ENCODE measurements around the gene RND2. TPM values are rescaled to one million over a fixed set of nuclear protein-coding genes. Genes with fewer than 3 reads are reported as not detected.

The RND2 gene
- polyA plus RNA-seq, 1 donor (not counting 4 experiments of a cell fraction or from before 2014, with no cell fraction given): 0.12 TPM

- Histone ChIP-seq H3K27me3 (ENCODE audit: control insufficient read depth, extremely low read depth, insufficient read depth, low read length) (no peaks in the 10 kb centered on the region), H3K9me1 (ENCODE audit: control insufficient read depth, extremely low read depth, insufficient read depth, low read length) (no peaks in the 10 kb centered on the region), H3K27ac (ENCODE audit: control insufficient read depth, insufficient read depth, low read length) (no peak overlapping the region), H3K4me3 (ENCODE audit: control insufficient read depth in 2 of 3, extremely low read depth in 1 of 3, insufficient read depth in 2 of 3, low read depth in 1 of 3, low read length in 3 of 3) (no peak overlapping the region), H2AFZ (ENCODE audit: control insufficient read depth, low read length) (no peak overlapping the region), H3K36me3 (ENCODE audit: control insufficient read depth in 2 of 2, extremely low read depth in 1 of 2, insufficient read depth in 2 of 2, low read length in 2 of 2) (peaks cover 18 to 27% of the 10 kb centered on the region in 2 experiments), H3K79me2 (ENCODE audit: control insufficient read depth, insufficient read depth, low read length) (peaks cover 4% of the 10 kb centered on the region), H3K9ac (ENCODE audit: control insufficient read depth, extremely low read depth, insufficient read depth, low read length) (no peak overlapping the region), H3K9me3 (ENCODE audit: control insufficient read depth, low read depth, low read length) (no peaks in the 10 kb centered on the region), H3K4me1 (ENCODE audit: control insufficient read depth, extremely low read depth, insufficient read depth, low read length) (no peaks in the 10 kb centered on the region), H4K20me1 (ENCODE audit: control insufficient read depth, extremely low read depth, insufficient read depth, low read length) (no peaks in the 10 kb centered on the region), H3K4me2 (ENCODE audit: control insufficient read depth, extremely low read depth, insufficient read depth, low read depth, low read length) (no peak overlapping the region)
- no peak for FAIRE-seq
- no peak for DNase-seq (ENCODE audit: low read depth, low spot score)
- dilution Hi-C loops (cut with MboI; ENCODE audit: extremely low pct_ligation_motif_present, low sequenced_read_pairs): no loop called here
- TF ChIP-seq CTCF (optimal IDR thresholded peaks at IDR 0.05 in 1 of 3, IDR thresholded peaks at IDR 0.05 in 1 of 3, conservative IDR thresholded peaks at IDR 0.05 in 1 of 3; ENCODE audit: extremely low read depth in 1 of 3, insufficient read depth in 2 of 3, low read length in 3 of 3) (no peak), EZH2 (IDR thresholded peaks at IDR 0.05; ENCODE audit: low read length) (no peak)
Observed at GRCh38 chr17:43013296-43013695, 11.7 kb upstream of the RND2 start.

GRCh38 chr17:43014020-43014648 lies 10.9 kb upstream of the RND2 start:
- Histone ChIP-seq H3K27ac (ENCODE audit: control insufficient read depth, insufficient read depth, low read length) (no peak overlapping the region), H3K4me1 (ENCODE audit: control insufficient read depth, extremely low read depth, insufficient read depth, low read length) (no peaks in the 10 kb centered on the region)

More at GRCh38 chr17:43014020-43014648, 10.9 kb upstream of the RND2 start:
- Histone ChIP-seq H3K79me2 (ENCODE audit: control insufficient read depth, insufficient read depth, low read length) (peaks cover 4% of the 10 kb centered on the region), H3K9me1 (ENCODE audit: control insufficient read depth, extremely low read depth, insufficient read depth, low read length) (no peaks in the 10 kb centered on the region), H3K27me3 (ENCODE audit: control insufficient read depth, extremely low read depth, insufficient read depth, low read length) (no peaks in the 10 kb centered on the region), H2AFZ (ENCODE audit: control insufficient read depth, low read length) (no peak overlapping the region), H4K20me1 (ENCODE audit: control insufficient read depth, extremely low read depth, insufficient read depth, low read length) (no peaks in the 10 kb centered on the region), H3K36me3 (ENCODE audit: control insufficient read depth in 2 of 2, extremely low read depth in 1 of 2, insufficient read depth in 2 of 2, low read length in 2 of 2) (peaks cover 19 to 30% of the 10 kb centered on the region in 2 experiments), H3K4me2 (ENCODE audit: control insufficient read depth, extremely low read depth, insufficient read depth, low read depth, low read length) (no peak overlapping the region), H3K4me3 (ENCODE audit: control insufficient read depth in 2 of 3, extremely low read depth in 1 of 3, insufficient read depth in 2 of 3, low read depth in 1 of 3, low read length in 3 of 3) (no peak overlapping the region), H3K9me3 (ENCODE audit: control insufficient read depth, low read depth, low read length) (no peaks in the 10 kb centered on the region), H3K9ac (ENCODE audit: control insufficient read depth, extremely low read depth, insufficient read depth, low read length) (no peak overlapping the region)
- no peak for DNase-seq (ENCODE audit: low read depth, low spot score)
- FAIRE-seq: no peak
- dilution Hi-C loops (cut with MboI; ENCODE audit: extremely low pct_ligation_motif_present, low sequenced_read_pairs): no loop called here
- TF ChIP-seq CTCF (optimal IDR thresholded peaks at IDR 0.05 in 1 of 3, IDR thresholded peaks at IDR 0.05 in 1 of 3, conservative IDR thresholded peaks at IDR 0.05 in 1 of 3; ENCODE audit: extremely low read depth in 1 of 3, insufficient read depth in 2 of 3, low read length in 3 of 3): no peak
- TF ChIP-seq EZH2 (IDR thresholded peaks at IDR 0.05; ENCODE audit: low read length): no peak

All from keratinocyte (primary cell).